AG09319 (cell line): ENCODE measurements around the gene AANAT.

Source experiments
- DNase-seq: peaks from one replicate; pipeline ENCODE4 v3.0.0-alpha.2; 2010; ENCODE audit warnings: low read depth; ENCODE audit errors: extremely low read depth
- TF ChIP-seq, protein P1 (sequence below): IDR thresholded peaks from 2 replicates; pipeline ENCODE4 v1.5.1; 2011; ENCODE audit warnings: low read depth, mild to moderate bottlenecking, inconsistent platforms, low read length, moderate library complexity

The AANAT gene

DNA sequence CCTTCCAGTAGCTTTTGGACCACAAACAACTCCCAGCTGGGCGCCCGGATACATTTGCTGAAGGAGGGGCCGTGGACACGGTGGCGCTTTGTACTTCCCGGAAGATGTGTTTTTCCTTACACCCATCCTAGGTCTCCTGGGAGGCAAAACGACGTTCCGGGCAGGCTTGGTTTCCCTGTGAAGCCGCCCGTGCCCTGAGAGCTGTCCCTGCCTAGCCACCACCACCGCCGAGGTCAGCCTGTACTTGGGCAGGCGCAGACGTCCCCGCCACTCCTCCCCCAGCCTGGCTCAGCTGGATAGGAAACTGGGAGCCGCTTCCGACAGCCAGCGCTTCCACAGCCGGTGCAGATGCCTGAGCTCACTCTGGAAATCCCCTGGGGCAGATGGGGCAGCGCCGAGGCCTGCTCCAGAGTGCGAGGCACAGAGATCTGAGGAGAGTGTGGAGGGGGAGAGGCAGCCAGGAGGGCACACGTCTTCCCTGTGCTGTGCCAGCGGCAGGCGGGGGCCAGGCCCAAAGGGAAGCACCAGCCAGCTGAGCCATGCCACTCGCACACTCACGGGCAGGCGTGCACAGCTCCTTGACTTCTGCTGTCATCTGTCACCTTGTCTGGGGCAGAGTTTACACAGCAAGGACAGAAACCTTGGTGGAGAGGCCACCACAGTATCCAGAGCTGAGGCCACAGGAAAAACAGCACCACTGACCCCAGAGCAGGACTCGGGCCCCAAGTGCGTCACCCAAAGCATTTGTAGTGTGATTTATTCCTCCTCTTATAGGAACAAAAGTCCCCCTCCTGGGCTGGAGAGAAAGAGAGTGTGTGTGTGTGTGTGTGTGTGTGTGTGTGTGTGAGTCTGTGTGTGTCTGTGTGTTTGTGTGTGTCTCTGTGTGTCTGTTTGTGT, 30.8 kb downstream of the AANAT start:
- no peak for DNase-seq
- TF ChIP-seq, protein P1, sequence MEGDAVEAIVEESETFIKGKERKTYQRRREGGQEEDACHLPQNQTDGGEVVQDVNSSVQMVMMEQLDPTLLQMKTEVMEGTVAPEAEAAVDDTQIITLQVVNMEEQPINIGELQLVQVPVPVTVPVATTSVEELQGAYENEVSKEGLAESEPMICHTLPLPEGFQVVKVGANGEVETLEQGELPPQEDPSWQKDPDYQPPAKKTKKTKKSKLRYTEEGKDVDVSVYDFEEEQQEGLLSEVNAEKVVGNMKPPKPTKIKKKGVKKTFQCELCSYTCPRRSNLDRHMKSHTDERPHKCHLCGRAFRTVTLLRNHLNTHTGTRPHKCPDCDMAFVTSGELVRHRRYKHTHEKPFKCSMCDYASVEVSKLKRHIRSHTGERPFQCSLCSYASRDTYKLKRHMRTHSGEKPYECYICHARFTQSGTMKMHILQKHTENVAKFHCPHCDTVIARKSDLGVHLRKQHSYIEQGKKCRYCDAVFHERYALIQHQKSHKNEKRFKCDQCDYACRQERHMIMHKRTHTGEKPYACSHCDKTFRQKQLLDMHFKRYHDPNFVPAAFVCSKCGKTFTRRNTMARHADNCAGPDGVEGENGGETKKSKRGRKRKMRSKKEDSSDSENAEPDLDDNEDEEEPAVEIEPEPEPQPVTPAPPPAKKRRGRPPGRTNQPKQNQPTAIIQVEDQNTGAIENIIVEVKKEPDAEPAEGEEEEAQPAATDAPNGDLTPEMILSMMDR, result no peak

DNA sequence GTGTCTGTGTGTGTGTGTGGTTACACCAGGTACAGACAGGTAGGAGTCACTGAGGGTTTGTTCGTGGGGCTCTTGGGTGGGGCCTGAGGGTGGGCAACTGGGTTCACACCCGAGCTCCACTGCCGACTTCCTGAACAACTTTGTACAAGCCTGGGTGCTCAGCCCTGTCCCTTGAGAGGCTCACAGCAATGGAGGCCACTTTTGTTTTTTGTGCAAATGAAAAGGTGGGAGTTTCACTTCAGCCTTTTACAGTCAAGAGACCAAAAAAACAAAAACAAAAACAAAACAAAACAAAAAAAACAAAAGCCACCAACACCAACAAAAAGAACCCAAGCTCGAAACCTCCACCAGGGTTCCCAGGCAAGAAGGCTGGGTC, 31.5 kb downstream of the AANAT start:
- TF ChIP-seq, protein P1, result no peak
- no peak for DNase-seq

DNA sequence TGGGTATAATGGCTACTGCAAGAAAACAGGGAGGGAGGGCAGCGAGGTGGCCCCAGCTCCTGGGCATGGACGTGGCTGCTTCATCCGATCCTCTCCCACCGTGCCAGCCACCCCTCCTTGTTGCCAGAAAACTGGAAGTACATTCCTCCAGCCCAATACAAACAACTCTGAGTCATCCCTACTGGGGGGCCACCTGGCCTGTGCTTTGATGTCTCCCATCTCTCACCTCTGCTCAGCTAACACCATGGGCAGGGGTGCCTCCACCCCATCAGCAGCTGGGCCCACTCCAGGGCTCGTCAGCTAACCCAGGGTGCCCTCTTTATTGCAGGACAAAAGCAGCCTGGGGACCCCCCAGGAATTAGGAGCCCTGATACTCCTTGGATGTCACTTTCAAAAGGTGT, 31.9 kb downstream of the AANAT start:
- no peak for DNase-seq
- TF ChIP-seq, protein P1, result no peak

DNA sequence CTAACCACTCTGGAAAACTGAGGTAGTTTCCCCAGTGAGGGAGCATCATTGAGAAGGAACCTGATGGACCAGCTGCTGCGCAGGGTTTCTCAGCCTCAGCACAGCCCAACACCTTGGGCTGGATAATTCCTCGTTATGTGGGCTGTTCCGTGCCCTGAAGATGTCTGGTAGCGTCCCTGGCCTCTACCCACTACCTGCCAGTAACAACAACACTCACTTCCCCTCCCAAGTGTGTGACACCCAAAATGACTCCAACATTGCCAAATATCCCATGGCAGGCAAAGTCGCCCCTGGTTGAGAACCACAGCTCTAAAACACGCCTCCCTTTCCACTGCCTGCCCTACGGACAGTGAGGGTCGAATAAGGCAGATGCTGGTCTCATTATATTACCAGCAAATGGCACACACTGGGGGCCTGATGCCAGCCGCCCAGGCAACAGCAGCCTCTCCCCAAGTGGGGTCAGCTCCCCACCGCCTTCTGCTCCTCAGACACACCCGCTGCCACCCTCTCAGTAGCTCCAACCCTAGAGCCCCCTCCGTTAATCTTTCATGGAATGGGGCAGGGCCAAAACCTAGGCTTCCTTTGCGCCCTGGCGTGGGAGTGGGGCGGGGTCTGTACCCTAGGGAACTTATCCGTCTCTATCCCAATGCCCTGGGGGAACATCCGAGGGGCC, 32.8 kb downstream of the AANAT start:
- no peak for DNase-seq
- TF ChIP-seq, protein P1, result no peak

DNA sequence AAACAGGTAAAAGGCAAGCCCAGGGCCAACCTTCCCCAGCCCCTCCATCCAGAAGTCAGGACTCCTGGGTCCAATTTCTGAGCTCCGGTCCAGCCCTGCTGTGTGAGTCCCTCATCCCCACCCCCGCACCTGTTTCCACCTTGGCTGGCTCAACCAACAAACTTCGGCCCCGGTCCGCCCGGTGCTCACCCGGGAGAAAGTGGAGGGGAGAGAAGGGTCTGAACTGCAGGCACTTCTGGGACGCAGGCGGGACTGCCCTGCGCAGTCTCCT, 33.3 kb downstream of the AANAT start:
- DNase-seq, result no peak
- TF ChIP-seq, protein P1, result no peak

DNA sequence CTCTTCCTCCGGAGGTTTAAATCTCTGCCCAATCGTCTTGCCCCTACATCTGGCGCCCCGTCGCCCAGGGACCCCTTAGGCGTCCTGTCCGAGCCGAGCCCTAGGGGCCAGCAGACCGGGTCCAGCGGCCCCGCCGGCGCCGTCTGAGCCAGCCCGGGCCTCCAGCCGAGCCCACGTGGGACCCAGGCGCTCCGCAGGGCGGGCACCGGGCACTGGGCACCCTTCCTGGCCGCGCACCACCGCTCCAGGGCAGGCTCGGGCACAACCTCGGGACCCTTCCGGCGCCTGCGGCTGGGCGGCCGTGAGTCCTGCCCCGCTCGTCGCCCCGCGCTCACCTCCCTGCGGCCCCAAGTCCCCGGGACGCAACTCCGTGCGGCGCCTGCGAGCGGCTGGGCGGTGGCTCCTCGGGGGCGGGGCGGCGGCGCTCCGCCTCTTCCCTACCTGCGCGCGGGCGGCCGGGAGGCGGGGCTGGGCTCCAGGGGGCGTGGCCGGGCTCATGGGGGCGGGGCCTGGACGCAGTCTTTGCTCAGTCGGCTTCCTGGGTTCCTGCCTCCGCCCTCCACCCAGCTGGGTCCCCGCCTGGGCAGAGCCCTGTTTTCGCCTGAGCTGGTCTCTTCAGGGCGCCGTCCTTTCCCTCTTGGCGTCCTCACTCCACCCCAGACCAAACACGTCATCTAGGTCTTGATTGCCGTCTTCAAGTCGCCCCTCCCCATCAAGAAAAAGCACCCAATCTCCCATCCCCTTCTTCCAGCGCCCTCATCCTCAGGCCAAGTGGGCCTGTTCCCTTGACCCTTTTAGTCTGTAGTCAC, 33.8 kb downstream of the AANAT start, which contains the start of gene RHBDF2:
TSS of gene RHBDF2 (minus strand) at position 406 of the 809 bp plus-strand sequence. CDS start 19,899 bp downstream, outside the sequence.
- no peak for DNase-seq
- TF ChIP-seq, protein P1, result no peak
